ENCODE results near the gene VPS8.

Gene VPS8

DNA sequence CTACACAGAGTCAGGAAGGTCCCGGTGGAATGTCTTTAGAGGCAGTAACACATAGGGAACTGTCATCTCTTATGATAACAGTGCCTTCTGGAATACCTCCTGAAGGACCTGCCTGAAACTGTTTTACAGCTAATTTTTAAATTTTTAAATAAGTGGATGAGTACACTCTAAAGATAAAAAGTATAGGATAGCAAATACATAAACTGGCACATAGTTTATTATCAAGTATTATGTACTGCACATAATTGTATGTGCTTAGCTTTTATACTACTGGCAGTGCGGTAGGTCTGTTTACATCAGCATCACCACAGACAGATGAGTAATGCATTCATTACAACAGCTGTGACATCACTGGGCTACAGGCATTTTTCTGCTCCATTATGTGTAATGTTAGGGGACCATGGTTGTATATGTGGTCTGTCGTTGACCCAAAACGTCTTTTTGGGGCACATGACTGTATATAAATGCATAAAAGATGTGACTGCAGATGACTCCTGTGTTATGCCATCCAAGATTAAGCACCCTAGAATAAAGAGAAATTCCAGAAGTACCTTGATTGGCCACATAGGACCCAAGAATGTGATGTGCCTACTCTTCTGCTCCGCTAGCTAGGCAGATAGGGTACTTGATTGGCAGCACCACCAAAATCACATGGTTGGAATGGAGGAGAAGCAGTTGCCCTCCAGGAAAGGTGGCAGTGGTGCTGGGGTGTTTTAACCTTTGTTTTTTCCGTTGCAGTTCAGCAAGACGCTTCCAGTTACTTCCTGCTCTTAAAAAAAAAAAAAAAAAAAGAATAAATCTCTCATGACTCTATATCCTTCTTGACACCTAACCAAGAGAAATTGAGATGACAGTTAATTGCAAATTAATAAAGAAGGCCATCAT is 3.3 kb downstream of the VPS8 start:
- H3K36me3 Mint-ChIP-seq, result peaks cover 14% of the 10 kb centered on the region
- peaks cover 74% of the 10 kb centered on the region for H3K4me1 Mint-ChIP-seq
- H3K4me3 Mint-ChIP-seq, result peak overlapping the region; percentile 45
- H3K27me3 Mint-ChIP-seq, result no peaks in the 10 kb centered on the region
- H3K27ac Mint-ChIP-seq, result peak overlapping the region; percentile 79
- no peaks in the 10 kb centered on the region for H3K9me3 Mint-ChIP-seq

DNA sequence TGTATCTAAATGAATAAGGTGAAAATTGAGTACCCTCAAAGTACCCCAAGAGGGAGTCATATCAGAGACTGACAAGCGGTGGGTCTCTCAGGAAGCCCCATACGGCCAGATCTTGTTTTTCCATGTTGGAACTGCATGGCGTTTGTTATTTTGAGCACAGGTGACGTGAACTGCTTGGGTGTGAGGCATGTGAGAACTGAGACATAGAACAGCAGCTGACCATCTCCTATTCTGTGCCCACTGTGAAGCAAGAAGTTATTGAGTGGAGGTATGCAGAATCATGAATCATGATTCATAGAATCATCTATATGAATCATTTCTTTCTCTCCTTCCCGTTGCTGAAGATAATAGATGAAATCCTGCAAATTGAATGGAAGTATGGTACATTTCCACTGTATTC is 4.6 kb downstream of the VPS8 start:
- peak overlapping the region; percentile 19 for H3K27ac Mint-ChIP-seq
- H3K9me3 Mint-ChIP-seq, result no peaks in the 10 kb centered on the region
- no peaks in the 10 kb centered on the region for H3K27me3 Mint-ChIP-seq
- peaks cover 75% of the 10 kb centered on the region for H3K4me1 Mint-ChIP-seq
- peaks cover 17% of the 10 kb centered on the region for H3K36me3 Mint-ChIP-seq
- H3K4me3 Mint-ChIP-seq, result no peak overlapping the region

DNA sequence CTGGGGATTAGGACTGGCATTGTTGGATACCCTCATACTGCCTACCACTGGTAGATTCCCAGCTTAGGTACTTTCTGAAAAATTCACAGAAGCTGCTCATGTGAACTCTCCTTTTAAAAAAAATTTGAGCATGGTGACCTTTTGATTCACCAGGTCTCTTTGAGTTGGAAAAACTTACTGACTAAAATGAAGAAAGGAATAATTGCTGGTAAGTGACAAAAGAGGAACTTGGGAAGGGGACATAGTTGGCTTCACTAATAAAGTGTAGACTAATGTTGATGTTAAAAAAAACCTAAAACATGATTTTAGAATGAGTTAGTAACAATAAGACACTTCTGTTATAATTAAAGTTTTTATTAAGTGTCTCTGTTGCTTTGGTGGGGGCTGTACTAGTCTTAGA is 8.6 kb downstream of the VPS8 start:
- Mint-ChIP-seq H3K4me1 (peaks cover 59% of the 10 kb centered on the region), H3K27me3 (no peaks in the 10 kb centered on the region), H3K27ac (no peak overlapping the region), H3K9me3 (no peaks in the 10 kb centered on the region), H3K4me3 (no peak overlapping the region), H3K36me3 (peaks cover 21% of the 10 kb centered on the region)

DNA sequence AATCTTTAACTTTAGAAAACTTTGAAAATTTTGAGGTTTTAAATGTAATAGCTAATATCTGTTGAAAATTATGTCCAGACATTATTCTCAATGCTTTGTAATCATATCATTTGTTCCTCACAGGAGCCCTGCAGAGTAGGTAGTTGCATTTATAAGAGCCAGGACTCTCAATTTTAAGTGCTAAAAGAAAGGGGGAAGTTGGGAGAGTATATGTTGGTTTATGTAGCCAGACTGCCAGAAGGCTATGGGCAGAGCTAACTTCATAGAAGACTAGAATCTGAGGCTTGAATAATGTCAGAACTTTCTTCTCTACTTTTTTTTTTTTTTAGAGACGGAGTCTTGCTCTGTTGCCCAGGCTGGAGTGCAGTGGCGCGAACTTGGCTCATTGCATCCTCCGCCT is 9.1 kb downstream of the VPS8 start:
- Mint-ChIP-seq H3K4me3 (no peak overlapping the region), H3K27me3 (no peaks in the 10 kb centered on the region), H3K9me3 (no peaks in the 10 kb centered on the region), H3K4me1 (peaks cover 57% of the 10 kb centered on the region), H3K27ac (no peak overlapping the region), H3K36me3 (peaks cover 21% of the 10 kb centered on the region)

DNA sequence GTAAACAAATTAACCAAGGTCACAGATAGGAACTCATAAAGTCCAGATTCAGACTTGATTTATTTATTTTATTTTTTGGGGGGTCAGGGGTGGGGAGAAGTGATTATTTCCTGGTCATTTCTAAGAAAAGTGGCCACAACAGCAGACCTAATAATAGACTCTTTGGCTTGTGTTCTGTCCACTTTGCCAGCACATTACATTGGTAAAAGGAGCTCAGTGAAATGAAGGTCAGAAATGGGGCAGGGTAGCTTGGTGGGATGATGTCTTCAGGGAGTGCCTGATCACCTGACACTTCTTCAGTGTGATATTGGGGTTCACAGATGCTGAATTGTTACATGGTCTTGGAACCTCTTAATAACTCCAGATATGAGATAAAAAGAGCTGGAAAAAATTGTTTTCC is 10.1 kb downstream of the VPS8 start:
- H3K4me3 Mint-ChIP-seq, result no peak overlapping the region
- no peak overlapping the region for H3K27ac Mint-ChIP-seq
- peaks cover 49% of the 10 kb centered on the region for H3K4me1 Mint-ChIP-seq
- no peaks in the 10 kb centered on the region for H3K9me3 Mint-ChIP-seq
- peaks cover 18% of the 10 kb centered on the region for H3K36me3 Mint-ChIP-seq
- no peaks in the 10 kb centered on the region for H3K27me3 Mint-ChIP-seq

DNA sequence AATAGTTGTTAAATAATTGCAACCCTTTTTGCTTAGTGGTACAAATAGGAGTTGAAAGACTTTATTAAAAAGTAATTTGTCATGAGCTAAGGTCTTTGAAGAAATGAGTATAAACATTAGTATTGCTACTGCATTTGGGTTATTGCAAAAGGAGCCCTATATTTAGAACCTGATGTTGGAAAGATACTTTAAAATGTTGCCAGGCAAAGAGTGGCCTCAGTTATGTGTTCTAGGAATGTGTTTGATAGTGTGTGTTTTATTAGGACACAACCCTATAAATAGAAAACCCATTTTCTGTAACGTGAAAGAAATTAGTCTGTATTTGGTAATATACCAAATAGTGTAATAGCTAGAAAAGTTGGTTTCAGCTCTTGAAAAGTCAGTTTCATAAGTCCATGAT is 10.7 kb downstream of the VPS8 start:
- Mint-ChIP-seq H3K36me3 (peaks cover 20% of the 10 kb centered on the region), H3K4me3 (no peak overlapping the region), H3K27ac (no peak overlapping the region), H3K4me1 (peaks cover 47% of the 10 kb centered on the region), H3K27me3 (no peaks in the 10 kb centered on the region), H3K9me3 (no peaks in the 10 kb centered on the region)

DNA sequence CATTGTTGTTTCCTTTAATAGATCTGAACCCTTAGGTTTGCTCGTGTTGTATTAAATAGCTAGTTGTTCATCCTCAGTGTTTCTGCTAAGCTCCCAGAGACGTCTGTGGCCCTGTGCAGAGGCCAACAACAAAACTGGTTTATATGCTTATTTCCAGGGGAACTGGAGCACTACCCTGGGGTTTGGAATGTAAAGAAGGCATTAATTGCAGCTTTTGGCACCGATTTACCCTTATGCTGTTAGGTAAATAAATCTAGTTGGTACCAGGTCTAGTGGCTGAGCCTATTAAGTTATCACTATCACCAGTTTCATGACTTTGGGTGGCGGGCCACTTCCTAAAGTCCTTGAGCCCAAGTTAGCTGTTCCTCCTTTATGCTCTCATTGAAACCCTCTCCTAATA is 12.0 kb downstream of the VPS8 start:
- Mint-ChIP-seq H3K27me3 (no peaks in the 10 kb centered on the region), H3K4me1 (peaks cover 49% of the 10 kb centered on the region), H3K27ac (no peak overlapping the region), H3K36me3 (peaks cover 19% of the 10 kb centered on the region), H3K4me3 (no peak overlapping the region), H3K9me3 (no peaks in the 10 kb centered on the region)

DNA sequence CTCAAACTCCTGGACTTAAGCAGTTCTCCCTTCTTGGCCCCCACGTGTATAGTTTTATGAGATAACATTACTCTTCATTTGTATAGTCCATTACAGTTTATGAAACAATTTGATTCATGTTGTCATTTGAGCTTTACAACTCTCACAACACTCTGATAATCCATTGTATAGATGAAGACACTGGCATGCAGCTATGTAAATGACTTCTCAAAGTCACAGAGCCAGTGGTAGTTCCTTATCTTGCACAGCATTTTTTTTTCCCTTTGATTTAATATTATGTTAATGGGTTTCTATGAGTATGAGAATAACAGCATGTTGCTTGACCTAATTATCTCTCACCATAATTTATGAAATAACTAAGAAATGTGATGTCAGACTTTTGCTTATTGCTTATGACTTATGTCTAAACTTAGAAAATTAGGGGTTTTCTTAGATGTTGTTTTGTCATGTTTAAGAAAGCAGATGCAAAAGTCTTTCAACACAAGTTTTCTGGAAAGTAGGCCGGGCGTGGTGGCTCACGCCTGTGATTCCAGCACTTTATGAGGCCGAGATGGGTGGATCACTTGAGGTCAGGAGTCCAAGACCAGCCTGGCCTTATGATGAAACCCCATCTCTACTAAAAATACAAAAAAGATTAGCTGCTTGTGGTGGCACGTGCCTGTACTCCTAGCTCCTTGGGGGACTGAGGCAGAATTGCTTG is 13.3 kb downstream of the VPS8 start:
- Mint-ChIP-seq H3K9me3 (no peaks in the 10 kb centered on the region), H3K4me3 (no peak overlapping the region), H3K36me3 (peaks cover 13% of the 10 kb centered on the region), H3K4me1 (peaks cover 48% of the 10 kb centered on the region), H3K27ac (no peak overlapping the region), H3K27me3 (no peaks in the 10 kb centered on the region)

DNA sequence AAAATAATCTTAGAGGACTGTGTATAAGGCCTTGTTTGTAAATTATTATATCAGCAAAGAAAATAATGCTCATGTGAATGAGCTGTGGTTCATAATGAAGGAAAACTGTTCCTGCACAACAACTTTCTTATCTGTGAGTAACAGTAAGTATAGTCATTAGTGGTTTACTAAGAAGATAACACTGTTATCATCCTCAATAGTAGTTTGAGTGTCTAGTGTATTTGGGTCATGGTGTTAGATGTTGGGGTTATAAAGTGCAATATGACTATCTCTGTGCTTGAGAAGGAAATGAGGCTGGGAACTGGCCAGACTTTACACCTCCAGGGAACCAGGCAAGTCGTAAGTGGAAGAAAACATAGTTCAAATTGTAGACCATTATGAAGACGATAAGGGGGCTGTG is 15.6 kb downstream of the VPS8 start:
- peaks cover 38% of the 10 kb centered on the region for H3K4me1 Mint-ChIP-seq
- no peak overlapping the region for H3K27ac Mint-ChIP-seq
- no peaks in the 10 kb centered on the region for H3K9me3 Mint-ChIP-seq
- H3K36me3 Mint-ChIP-seq, result peaks cover 20% of the 10 kb centered on the region
- no peak overlapping the region for H3K4me3 Mint-ChIP-seq
- H3K27me3 Mint-ChIP-seq, result no peaks in the 10 kb centered on the region

DNA sequence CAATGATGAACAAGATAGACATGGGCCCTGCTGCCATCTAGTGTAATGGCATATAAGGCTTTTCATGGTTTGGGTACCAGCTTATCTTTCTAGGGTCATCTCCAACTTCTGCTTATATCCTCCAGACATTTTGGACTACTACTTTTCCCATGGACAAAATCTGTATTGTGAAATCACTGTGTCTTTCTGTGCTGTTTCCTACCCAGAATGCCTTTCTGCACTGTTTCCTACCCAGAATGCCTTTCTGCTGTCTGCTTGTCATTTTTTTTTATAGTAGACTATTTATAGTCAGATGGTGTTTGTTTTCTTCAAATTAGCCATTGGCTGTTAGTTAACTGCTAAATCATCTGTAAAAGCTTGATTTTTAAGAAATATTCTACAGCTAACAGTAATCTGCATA is 20.1 kb downstream of the VPS8 start:
- H3K36me3 Mint-ChIP-seq, result peaks cover 29% of the 10 kb centered on the region
- H3K4me3 Mint-ChIP-seq, result no peak overlapping the region
- H3K27ac Mint-ChIP-seq, result no peak overlapping the region
- H3K4me1 Mint-ChIP-seq, result peaks cover 23% of the 10 kb centered on the region
- no peaks in the 10 kb centered on the region for H3K9me3 Mint-ChIP-seq
- H3K27me3 Mint-ChIP-seq, result no peaks in the 10 kb centered on the region

DNA sequence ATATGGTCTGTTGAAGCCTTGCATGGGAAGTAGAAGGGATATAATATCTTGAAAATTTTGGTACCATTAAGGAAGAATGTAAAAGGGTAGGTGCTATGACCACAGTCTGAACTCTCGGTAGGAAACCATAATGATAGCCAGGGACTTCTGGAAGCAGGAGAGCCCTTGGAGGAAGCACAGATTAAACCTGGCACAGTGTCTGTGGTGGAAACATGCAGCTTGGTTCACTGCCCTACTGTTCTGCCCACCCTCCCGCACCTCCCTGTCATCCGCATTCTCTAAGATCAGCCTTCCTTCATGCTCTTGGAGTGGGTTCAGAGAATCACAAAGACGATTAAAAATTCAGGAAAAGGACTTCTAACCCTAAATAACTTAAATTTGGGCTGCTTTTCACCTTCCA is 20.9 kb downstream of the VPS8 start:
- Mint-ChIP-seq H3K27ac (no peak overlapping the region), H3K27me3 (no peaks in the 10 kb centered on the region), H3K4me1 (peaks cover 16% of the 10 kb centered on the region), H3K36me3 (peaks cover 26% of the 10 kb centered on the region), H3K9me3 (no peaks in the 10 kb centered on the region), H3K4me3 (no peak overlapping the region)

DNA sequence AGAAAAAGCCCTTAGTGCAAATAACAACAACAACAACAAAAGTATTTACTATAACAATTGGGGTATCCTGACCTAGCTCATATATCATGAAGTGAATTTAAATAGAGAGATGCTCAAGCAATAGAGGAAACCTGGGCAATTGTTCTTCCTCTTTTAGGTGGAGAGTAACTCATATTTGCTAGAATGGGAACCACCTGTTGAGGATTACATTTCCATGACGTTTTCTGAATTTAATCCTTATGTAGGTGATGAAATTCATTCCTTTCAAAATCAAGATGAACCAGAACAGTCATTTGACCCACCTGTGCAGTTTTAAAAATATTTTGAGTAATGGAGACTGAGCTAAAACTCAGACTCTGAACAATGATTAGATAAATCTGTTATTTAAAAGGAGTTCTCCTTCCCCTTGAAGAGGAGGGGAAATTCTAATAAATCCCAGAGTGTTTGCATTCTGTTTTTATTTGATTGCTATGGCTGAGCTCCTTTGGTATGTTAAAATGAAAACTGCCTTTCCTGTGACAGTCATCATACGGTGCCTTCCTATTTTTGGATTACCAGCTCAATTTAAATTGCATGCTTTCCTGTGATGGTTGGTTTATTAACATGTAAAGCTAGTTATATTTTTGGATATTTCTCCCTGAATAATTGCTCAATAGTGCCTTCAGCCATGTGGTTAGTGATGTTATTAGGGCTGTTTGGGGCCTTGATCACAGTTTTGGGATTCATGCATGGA is 24.3 kb downstream of the VPS8 start:
- H3K4me1 Mint-ChIP-seq, result no peaks in the 10 kb centered on the region
- no peak overlapping the region for H3K4me3 Mint-ChIP-seq
- no peaks in the 10 kb centered on the region for H3K9me3 Mint-ChIP-seq
- H3K27ac Mint-ChIP-seq, result no peak overlapping the region
- H3K36me3 Mint-ChIP-seq, result peaks cover 35% of the 10 kb centered on the region
- H3K27me3 Mint-ChIP-seq, result no peaks in the 10 kb centered on the region

DNA sequence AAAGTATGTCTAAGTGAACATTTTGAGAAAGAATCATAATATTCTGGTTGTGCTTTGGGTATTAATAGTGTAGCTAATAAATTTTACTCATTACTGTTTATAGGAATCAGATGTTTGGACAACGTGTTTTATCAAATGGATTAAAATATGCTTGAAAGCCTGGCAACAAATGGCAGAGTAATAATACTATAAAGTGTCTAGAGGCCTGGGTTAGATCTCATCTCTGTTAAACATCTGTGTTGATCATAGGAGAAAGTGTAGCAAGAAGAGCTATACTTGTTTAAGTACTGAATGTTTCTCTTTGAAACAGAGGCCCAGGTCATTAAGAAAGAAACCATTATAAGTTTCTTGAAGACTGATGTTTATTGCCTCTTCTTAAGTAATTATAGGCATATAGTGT is 30.5 kb downstream of the VPS8 start:
- H3K9me3 Mint-ChIP-seq, result no peaks in the 10 kb centered on the region
- no peak overlapping the region for H3K4me3 Mint-ChIP-seq
- peaks cover 21% of the 10 kb centered on the region for H3K36me3 Mint-ChIP-seq
- no peaks in the 10 kb centered on the region for H3K4me1 Mint-ChIP-seq
- H3K27me3 Mint-ChIP-seq, result no peaks in the 10 kb centered on the region
- no peak overlapping the region for H3K27ac Mint-ChIP-seq

DNA sequence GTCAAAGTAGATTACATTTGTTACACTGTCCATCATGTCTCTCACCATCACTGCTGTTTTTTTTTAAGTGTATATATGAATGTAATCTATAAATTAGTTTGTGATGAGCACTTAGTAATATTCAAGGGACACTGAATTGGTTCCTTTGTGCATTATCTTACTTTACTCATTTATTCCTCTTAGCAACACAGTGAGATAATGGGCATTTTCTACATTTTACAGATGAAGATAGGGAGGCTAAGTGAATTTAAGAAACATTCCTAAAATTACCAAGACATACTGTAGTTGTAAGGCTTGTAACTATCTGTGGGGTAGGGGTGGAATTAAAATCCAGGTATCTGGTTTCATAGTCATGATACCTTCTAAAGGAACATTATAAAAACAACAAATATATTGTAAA is 33.9 kb downstream of the VPS8 start:
- Mint-ChIP-seq H3K9me3 (no peaks in the 10 kb centered on the region), H3K4me1 (no peaks in the 10 kb centered on the region), H3K36me3 (peaks cover 9% of the 10 kb centered on the region), H3K27me3 (no peaks in the 10 kb centered on the region), H3K4me3 (no peak overlapping the region), H3K27ac (no peak overlapping the region)

DNA sequence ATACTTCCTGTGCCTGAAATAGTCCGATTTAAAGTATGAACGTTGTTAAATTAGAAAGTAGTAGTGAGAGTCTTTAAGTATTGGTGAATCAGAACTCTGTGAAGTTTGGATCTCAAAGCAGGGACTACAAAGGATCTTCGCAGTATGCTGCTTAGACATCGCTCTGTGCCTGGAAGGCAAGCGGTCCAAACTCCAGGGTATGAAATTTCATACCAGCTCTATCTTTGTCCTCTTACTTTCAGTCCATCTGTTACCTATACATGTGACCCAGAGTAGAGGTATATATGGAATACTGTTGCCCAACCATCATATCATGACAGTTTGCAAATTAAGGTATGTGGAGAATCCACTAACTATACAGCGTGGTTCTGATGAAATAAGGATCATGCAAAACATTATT is 34.5 kb downstream of the VPS8 start:
- peaks cover 12% of the 10 kb centered on the region for H3K36me3 Mint-ChIP-seq

DNA sequence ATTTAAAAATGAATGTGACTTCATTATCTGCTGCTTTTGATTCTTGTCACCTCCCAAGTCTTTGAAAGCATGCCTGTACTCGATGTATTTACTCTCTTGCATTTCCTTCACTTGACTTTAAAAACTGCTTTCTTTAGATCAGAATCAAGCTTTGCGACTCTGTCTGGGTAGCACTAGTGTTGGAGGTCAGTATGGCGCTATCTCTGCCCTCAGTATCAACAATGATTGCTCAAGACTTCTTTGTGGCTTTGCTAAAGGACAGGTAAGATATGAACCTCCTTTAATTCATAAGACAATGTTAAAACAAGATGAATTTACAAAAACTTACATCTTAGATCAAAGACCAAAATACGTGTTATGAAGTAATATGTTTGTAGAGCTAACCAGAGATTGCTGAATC is 37.0 kb downstream of the VPS8 start:
- Mint-ChIP-seq H3K4me3 (no peak overlapping the region), H3K36me3 (peaks cover 25% of the 10 kb centered on the region), H3K4me1 (no peaks in the 10 kb centered on the region), H3K9me3 (no peaks in the 10 kb centered on the region), H3K27me3 (no peaks in the 10 kb centered on the region), H3K27ac (no peak overlapping the region)

More for the DNA sequence above, 34.5 kb downstream of the VPS8 start:
- no peaks in the 10 kb centered on the region for H3K4me1 Mint-ChIP-seq
- H3K4me3 Mint-ChIP-seq, result no peak overlapping the region
- H3K27me3 Mint-ChIP-seq, result no peaks in the 10 kb centered on the region
- H3K9me3 Mint-ChIP-seq, result no peaks in the 10 kb centered on the region
- no peak overlapping the region for H3K27ac Mint-ChIP-seq

Data from activated naive CD4-positive, alpha-beta T cell treated with anti-CD3 and anti-CD28 coated beads, Interleukin-2, amount 50 U/mL, for 24 hours (primary cell).